ENCODE data around the gene CDK19.

CDK19 gene

DNA sequence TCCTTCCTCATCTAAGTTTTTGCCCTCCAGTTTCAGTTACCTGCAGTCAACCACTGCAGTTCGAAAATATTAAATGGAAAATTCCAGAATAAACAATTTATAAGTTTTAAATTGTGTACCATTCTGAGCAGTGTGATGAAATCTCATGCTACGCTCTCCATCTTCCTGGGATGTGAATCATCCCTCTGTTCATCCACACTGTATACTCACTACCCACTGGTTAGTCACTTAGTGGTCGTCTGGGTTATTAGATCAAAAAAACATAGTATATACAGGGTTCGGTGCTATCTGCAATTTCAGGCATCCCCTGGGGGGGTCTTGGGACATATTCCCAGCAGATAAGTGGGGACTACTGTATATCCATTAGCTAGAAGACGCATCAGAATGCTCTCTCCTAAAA lies 186.9 kb downstream of the CDK19 start:
- no peak for DNase-seq (ENCODE audit: insufficient read length, low spot score)
- TF ChIP-seq, protein P1, sequence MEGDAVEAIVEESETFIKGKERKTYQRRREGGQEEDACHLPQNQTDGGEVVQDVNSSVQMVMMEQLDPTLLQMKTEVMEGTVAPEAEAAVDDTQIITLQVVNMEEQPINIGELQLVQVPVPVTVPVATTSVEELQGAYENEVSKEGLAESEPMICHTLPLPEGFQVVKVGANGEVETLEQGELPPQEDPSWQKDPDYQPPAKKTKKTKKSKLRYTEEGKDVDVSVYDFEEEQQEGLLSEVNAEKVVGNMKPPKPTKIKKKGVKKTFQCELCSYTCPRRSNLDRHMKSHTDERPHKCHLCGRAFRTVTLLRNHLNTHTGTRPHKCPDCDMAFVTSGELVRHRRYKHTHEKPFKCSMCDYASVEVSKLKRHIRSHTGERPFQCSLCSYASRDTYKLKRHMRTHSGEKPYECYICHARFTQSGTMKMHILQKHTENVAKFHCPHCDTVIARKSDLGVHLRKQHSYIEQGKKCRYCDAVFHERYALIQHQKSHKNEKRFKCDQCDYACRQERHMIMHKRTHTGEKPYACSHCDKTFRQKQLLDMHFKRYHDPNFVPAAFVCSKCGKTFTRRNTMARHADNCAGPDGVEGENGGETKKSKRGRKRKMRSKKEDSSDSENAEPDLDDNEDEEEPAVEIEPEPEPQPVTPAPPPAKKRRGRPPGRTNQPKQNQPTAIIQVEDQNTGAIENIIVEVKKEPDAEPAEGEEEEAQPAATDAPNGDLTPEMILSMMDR (IDR thresholded peaks at IDR 0.05; ENCODE audit: insufficient read depth, missing control alignments) = no peak
- FAIRE-seq = no peak

DNA sequence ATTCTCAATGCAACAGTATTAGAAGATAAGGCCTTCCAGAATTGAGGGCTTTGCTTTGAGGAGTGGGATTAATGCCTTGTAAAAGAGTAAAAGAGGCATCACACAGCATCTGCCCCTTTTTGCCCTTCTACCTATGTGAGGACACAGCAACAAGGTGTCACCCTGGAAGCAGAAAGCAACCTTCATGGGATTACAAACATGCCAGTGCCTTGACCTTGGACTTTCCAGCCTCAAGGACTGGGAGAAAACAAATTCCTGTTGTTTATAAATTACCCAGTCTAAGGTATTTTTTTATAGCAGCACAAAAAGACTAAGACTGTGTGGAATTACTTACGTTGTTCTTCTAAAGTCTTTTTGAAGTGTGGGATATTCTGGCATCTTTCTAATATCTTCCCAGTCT lies 188.8 kb downstream of the CDK19 start:
- TF ChIP-seq, protein P1 (IDR thresholded peaks at IDR 0.05; ENCODE audit: insufficient read depth, missing control alignments) = no peak

DNA sequence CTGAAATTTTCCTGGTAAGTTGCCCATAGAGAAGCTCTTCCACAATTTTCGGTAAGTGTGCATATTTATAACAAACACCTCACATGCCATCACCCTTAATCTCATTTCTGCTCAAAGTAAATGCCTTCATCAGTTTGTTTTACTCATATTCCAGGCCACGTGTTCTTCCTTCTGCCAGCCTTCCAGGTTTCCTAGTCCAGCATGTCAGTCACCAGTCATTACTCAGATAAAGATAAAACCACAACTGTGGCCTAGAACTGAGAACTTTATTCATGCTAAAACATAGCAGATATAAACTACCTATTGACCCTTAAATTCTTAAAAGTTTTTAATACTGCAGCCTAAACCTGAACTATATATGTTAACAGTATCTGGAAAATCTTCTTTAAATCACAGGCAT lies 189.4 kb downstream of the CDK19 start:
- FAIRE-seq (no peak), DNase-seq (ENCODE audit: insufficient read length, low spot score) (no peak)

More for the DNA sequence above, 188.8 kb downstream of the CDK19 start:
- no peak for DNase-seq (ENCODE audit: insufficient read length, low spot score)
- no peak for FAIRE-seq

GRCh38 chr6:110622912-110623578 lies 192.2 kb downstream of the CDK19 start:
- no peak for FAIRE-seq
- DNase-seq (ENCODE audit: insufficient read length, low spot score) = no peak
- TF ChIP-seq, protein P1 (IDR thresholded peaks at IDR 0.05; ENCODE audit: insufficient read depth, missing control alignments) = no peak

More for the DNA sequence above, 189.4 kb downstream of the CDK19 start:
- TF ChIP-seq, protein P1 (IDR thresholded peaks at IDR 0.05; ENCODE audit: insufficient read depth, missing control alignments) = no peak

DNA sequence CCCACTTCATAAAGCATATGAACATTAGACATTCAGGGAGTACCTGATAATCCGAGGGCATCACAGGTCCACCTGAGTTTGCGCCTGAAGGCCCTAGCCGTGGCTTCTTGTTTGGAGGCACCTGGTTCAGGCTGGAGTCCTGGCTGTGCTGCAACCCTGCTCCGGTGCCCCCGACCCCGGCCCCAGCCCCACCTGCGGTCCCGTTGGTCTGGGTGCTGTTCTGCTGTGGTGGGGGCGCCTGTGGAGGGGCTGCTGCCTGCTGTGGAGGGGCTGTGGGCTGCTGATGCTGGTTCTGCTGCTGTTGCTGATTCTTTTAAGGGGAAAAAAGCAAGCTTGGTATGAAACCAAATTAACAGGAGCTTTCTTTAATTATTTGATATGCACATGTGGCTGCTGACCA lies 194.2 kb downstream of the CDK19 start:
- DNase-seq (ENCODE audit: insufficient read length, low spot score) (no peak), FAIRE-seq (no peak)
- TF ChIP-seq, protein P1 (IDR thresholded peaks at IDR 0.05; ENCODE audit: insufficient read depth, missing control alignments) = no peak

- TF ChIP-seq, protein P1 (IDR thresholded peaks at IDR 0.05; ENCODE audit: insufficient read depth, missing control alignments) = no peak
- DNase-seq (ENCODE audit: insufficient read length, low spot score) (no peak), FAIRE-seq (no peak)
Measured at GRCh38 chr6:110620065-110620464, 195.2 kb downstream of the CDK19 start.

GRCh38 chr6:110619275-110619908 lies 195.9 kb downstream of the CDK19 start:
- no peak for FAIRE-seq
- DNase-seq (ENCODE audit: insufficient read length, low spot score) = no peak
- TF ChIP-seq, protein P1 (IDR thresholded peaks at IDR 0.05; ENCODE audit: insufficient read depth, missing control alignments) = no peak
